Embryonic facial prominence (tissue), 1 donor: ENCODE data around the gene PPARA.

ENCODE experiments used
- DNase-seq: peaks from one replicate; pipeline ENCODE4 v3.0.0-alpha.2; 2016; ENCODE audit errors: extremely low spot score

PPARA gene

GRCh38 chr22:46290843-46291785 is 140.8 kb downstream of the PPARA start:
- DNase-seq = no peak

GRCh38 chr22:46292173-46292572 is 141.8 kb downstream of the PPARA start:
- DNase-seq = no peak

GRCh38 chr22:46292732-46293131 is 142.4 kb downstream of the PPARA start:
- DNase-seq = no peak
